ENCODE measurements around the gene TRIO. TPM values are rescaled to one million over a fixed set of nuclear protein-coding genes. Genes with fewer than 3 reads are reported as not detected.

TRIO gene
- polyA plus RNA-seq, 1 donor (not counting 4 experiments of a cell fraction or from before 2014, with no cell fraction given) = 57.2 TPM

- Histone ChIP-seq H4K20me1 (ENCODE audit: control insufficient read depth, extremely low read depth, insufficient read depth, low read length) (no peaks in the 10 kb centered on the region), H2AFZ (ENCODE audit: control insufficient read depth, low read length) (no peak overlapping the region), H3K36me3 (ENCODE audit: control insufficient read depth in 2 of 2, extremely low read depth in 1 of 2, insufficient read depth in 2 of 2, low read length in 2 of 2) (peaks cover 29 to 31% of the 10 kb centered on the region in 2 experiments), H3K27me3 (ENCODE audit: control insufficient read depth, extremely low read depth, insufficient read depth, low read length) (no peaks in the 10 kb centered on the region), H3K79me2 (ENCODE audit: control insufficient read depth, insufficient read depth, low read length) (peaks cover 54% of the 10 kb centered on the region), H3K27ac (ENCODE audit: control insufficient read depth, insufficient read depth, low read length) (peak overlapping the region; percentile 52), H3K9ac (ENCODE audit: control insufficient read depth, extremely low read depth, insufficient read depth, low read length) (peak overlapping the region; percentile 26), H3K4me3 (ENCODE audit: control insufficient read depth in 2 of 3, extremely low read depth in 1 of 3, insufficient read depth in 2 of 3, low read depth in 1 of 3, low read length in 3 of 3) (peak overlapping the region in 2 of 3 experiments; percentile 16 to 22), H3K9me3 (ENCODE audit: control insufficient read depth, low read depth, low read length) (no peaks in the 10 kb centered on the region), H3K9me1 (ENCODE audit: control insufficient read depth, extremely low read depth, insufficient read depth, low read length) (no peaks in the 10 kb centered on the region), H3K4me1 (ENCODE audit: control insufficient read depth, extremely low read depth, insufficient read depth, low read length) (peaks cover 38% of the 10 kb centered on the region), H3K4me2 (ENCODE audit: control insufficient read depth, extremely low read depth, insufficient read depth, low read depth, low read length) (peak overlapping the region; percentile 63)
- dilution Hi-C loops (cut with MboI; ENCODE audit: extremely low pct_ligation_motif_present, low sequenced_read_pairs) = no loop called here
- TF ChIP-seq EZH2 (IDR thresholded peaks at IDR 0.05; ENCODE audit: low read length) (no peak), CTCF (optimal IDR thresholded peaks at IDR 0.05 in 1 of 3, IDR thresholded peaks at IDR 0.05 in 1 of 3, conservative IDR thresholded peaks at IDR 0.05 in 1 of 3; ENCODE audit: extremely low read depth in 1 of 3, insufficient read depth in 2 of 3, low read length in 3 of 3) (no peak)
- DNase-seq (ENCODE audit: low read depth, low spot score) = no peak
- peak; percentile 66 for FAIRE-seq
These were observed 155.1 kb downstream of the TRIO start for GRCh38 chr5:14298126-14298847.

GRCh38 chr5:14299666-14300065, 156.5 kb downstream of the TRIO start:
- Histone ChIP-seq H3K9ac (ENCODE audit: control insufficient read depth, extremely low read depth, insufficient read depth, low read length) (no peak overlapping the region), H3K9me1 (ENCODE audit: control insufficient read depth, extremely low read depth, insufficient read depth, low read length) (no peaks in the 10 kb centered on the region), H3K9me3 (ENCODE audit: control insufficient read depth, low read depth, low read length) (no peaks in the 10 kb centered on the region), H3K4me3 (ENCODE audit: control insufficient read depth in 2 of 3, extremely low read depth in 1 of 3, insufficient read depth in 2 of 3, low read depth in 1 of 3, low read length in 3 of 3) (no peak overlapping the region), H3K79me2 (ENCODE audit: control insufficient read depth, insufficient read depth, low read length) (peaks cover 57% of the 10 kb centered on the region), H3K27me3 (ENCODE audit: control insufficient read depth, extremely low read depth, insufficient read depth, low read length) (no peaks in the 10 kb centered on the region), H3K36me3 (ENCODE audit: control insufficient read depth in 2 of 2, extremely low read depth in 1 of 2, insufficient read depth in 2 of 2, low read length in 2 of 2) (peaks cover 30 to 32% of the 10 kb centered on the region in 2 experiments), H2AFZ (ENCODE audit: control insufficient read depth, low read length) (no peak overlapping the region), H3K4me2 (ENCODE audit: control insufficient read depth, extremely low read depth, insufficient read depth, low read depth, low read length) (no peak overlapping the region), H4K20me1 (ENCODE audit: control insufficient read depth, extremely low read depth, insufficient read depth, low read length) (no peaks in the 10 kb centered on the region), H3K27ac (ENCODE audit: control insufficient read depth, insufficient read depth, low read length) (no peak overlapping the region), H3K4me1 (ENCODE audit: control insufficient read depth, extremely low read depth, insufficient read depth, low read length) (peaks cover 43% of the 10 kb centered on the region)
- FAIRE-seq (no peak), DNase-seq (ENCODE audit: low read depth, low spot score) (no peak)
- dilution Hi-C loops (cut with MboI; ENCODE audit: extremely low pct_ligation_motif_present, low sequenced_read_pairs) = no loop called here
- TF ChIP-seq CTCF (optimal IDR thresholded peaks at IDR 0.05 in 1 of 3, IDR thresholded peaks at IDR 0.05 in 1 of 3, conservative IDR thresholded peaks at IDR 0.05 in 1 of 3; ENCODE audit: extremely low read depth in 1 of 3, insufficient read depth in 2 of 3, low read length in 3 of 3) = no peak
- no peak for TF ChIP-seq EZH2 (IDR thresholded peaks at IDR 0.05; ENCODE audit: low read length)

All from keratinocyte (primary cell).